Nephron progenitor cell (in vitro differentiated cells): ENCODE results near the gene DPF3.

Experiments used
- DNase-seq: peaks from one replicate; pipeline ENCODE4 v3.0.0; 2021
- H3K27ac Mint-ChIP-seq: 2 replicates; pipeline ENCODE4 v1.8.0; 2021; ENCODE audit warnings: mild to moderate bottlenecking, moderate library complexity, mixed read lengths
- H3K27me3 Mint-ChIP-seq: 2 replicates; pipeline ENCODE4 v1.8.0; 2021; ENCODE audit warnings: mild to moderate bottlenecking, low read depth, mixed read lengths; ENCODE audit not compliant: poor library complexity
- H3K36me3 Mint-ChIP-seq: 2 replicates; pipeline ENCODE4 v1.8.0; 2021; ENCODE audit warnings: low read depth, mixed read lengths
- H3K4me1 Mint-ChIP-seq: 2 replicates; pipeline ENCODE4 v1.8.0; 2021; ENCODE audit warnings: mixed read lengths
- H3K4me3 Mint-ChIP-seq: 2 replicates; pipeline ENCODE4 v1.8.0; 2021; ENCODE audit warnings: mild to moderate bottlenecking, moderate library complexity, mixed read lengths
- H3K9me3 Mint-ChIP-seq: 2 replicates; pipeline ENCODE4 v1.8.0; 2021; ENCODE audit warnings: mild to moderate bottlenecking, moderate library complexity, mixed read lengths
- TF ChIP-seq, protein P1 (sequence below): fragments of 200-600 bp; sonication (generic); IDR thresholded peaks from 2 replicates; pipeline ENCODE4 v1.5.0; 2021; ENCODE audit warnings: antibody characterized with exemption

The DPF3 gene

DNA sequence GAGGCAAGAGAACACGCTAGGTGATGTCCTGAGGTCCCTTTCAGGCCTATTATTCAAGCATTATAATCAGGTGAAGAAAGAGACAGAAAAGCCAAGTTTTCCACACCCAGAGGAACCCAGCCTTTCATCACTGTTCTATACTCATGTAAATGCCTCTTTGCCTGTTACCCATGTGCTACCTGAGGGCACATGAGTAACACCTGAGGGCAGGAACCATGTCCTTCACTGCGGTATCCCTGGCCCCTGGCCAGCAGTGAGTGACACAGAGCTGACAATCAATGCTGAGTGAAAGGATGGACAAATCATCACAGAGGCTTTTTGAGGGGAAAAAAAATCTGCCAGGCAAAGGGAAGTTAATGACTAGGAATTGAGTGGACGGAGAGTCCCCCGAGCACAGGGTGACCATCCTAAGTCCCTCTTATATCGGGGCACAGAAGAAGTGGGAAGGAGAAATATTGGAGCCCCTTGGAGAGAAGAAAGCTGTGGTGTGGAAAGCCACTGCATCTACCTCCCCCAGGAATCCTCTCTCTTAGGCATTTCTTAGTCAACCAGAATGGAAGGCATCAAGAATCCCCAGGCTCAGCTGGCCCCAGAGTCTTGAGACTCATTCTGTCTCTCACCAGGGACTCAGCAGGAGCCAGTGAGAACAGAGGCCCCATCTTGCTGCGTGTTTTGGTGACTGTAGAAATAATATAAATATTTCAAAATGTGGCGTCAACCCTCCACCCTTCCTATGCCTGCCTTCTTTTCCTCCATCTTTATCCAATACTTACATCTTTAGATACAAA is 212.9 kb downstream of the DPF3 start:
- Mint-ChIP-seq H3K4me3 (no peak overlapping the region), H3K4me1 (peaks cover 34% of the 10 kb centered on the region), H3K27ac (peak overlapping the region; percentile 13)

DNA sequence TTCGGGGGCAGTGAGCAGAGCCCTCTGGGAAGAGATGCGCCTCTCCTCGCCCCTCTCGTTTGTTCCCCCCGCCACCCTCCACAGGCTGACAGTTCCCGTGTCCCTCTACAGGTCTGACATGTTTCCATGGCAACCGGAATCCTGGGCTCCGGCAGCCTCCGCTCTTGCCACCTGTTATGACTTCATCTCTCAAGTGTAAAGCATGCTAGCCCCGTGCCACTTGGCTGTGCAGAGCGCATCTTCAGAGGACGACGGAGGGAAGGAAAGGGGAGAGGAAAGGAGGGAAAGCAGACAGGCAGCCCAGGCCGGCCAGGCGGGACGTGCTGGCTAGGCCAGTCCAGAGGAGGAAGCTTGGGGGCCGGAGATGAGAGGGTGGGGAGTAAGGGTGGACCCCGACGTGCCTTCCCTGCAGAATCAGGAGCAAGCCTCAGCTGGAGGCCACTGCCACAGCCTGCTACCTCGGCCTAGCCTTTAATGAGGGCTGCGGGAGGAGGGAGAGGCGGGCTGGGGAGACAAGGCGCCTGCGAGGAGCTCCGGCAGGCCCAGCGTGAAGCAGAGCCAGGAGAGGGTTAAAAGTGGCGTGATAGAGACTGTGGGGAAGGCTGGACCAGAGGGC is 214.3 kb downstream of the DPF3 start:
- peaks cover 60% of the 10 kb centered on the region for H3K36me3 Mint-ChIP-seq
- H3K27me3 Mint-ChIP-seq, result peaks cover 6% of the 10 kb centered on the region
- H3K4me3 Mint-ChIP-seq, result peak overlapping the region; percentile 35
- peaks cover 18% of the 10 kb centered on the region for H3K9me3 Mint-ChIP-seq
- peak; percentile 35 for DNase-seq
- H3K4me1 Mint-ChIP-seq, result peaks cover 34% of the 10 kb centered on the region
- TF ChIP-seq, protein P1, sequence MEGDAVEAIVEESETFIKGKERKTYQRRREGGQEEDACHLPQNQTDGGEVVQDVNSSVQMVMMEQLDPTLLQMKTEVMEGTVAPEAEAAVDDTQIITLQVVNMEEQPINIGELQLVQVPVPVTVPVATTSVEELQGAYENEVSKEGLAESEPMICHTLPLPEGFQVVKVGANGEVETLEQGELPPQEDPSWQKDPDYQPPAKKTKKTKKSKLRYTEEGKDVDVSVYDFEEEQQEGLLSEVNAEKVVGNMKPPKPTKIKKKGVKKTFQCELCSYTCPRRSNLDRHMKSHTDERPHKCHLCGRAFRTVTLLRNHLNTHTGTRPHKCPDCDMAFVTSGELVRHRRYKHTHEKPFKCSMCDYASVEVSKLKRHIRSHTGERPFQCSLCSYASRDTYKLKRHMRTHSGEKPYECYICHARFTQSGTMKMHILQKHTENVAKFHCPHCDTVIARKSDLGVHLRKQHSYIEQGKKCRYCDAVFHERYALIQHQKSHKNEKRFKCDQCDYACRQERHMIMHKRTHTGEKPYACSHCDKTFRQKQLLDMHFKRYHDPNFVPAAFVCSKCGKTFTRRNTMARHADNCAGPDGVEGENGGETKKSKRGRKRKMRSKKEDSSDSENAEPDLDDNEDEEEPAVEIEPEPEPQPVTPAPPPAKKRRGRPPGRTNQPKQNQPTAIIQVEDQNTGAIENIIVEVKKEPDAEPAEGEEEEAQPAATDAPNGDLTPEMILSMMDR, result no peak
- H3K27ac Mint-ChIP-seq, result peak overlapping the region; percentile 86

More for the DNA sequence above, 212.9 kb downstream of the DPF3 start:
- DNase-seq, result no peak
- TF ChIP-seq, protein P1, result no peak
- peaks cover 7% of the 10 kb centered on the region for H3K27me3 Mint-ChIP-seq
- peaks cover 60% of the 10 kb centered on the region for H3K36me3 Mint-ChIP-seq
- H3K9me3 Mint-ChIP-seq, result peaks cover 19% of the 10 kb centered on the region

DNA sequence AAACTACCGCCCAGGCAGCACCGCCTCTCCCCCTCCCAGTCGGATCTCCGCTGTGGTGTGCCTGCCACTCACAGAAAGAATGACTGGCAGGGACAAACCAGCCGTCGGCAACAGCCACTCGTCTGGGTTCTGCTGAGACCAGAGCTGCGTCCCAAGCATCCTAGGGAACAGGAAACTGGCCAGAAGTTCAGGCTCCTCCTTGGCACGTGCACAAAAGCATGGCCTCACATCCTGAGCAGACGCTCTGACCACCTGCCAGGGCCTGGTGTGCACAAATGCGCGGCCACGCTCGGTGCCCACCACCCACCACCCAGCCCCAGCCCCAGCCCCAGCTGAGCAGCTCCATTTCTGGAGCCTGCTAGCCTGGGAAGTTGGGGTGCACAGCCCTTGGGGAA is 214.8 kb downstream of the DPF3 start:
- Mint-ChIP-seq H3K9me3 (peaks cover 18% of the 10 kb centered on the region), H3K27me3 (peaks cover 6% of the 10 kb centered on the region), H3K27ac (no peak overlapping the region), H3K4me3 (no peak overlapping the region), H3K4me1 (peaks cover 34% of the 10 kb centered on the region), H3K36me3 (peaks cover 60% of the 10 kb centered on the region)
- no peak for DNase-seq
- TF ChIP-seq, protein P1, result no peak

DNA sequence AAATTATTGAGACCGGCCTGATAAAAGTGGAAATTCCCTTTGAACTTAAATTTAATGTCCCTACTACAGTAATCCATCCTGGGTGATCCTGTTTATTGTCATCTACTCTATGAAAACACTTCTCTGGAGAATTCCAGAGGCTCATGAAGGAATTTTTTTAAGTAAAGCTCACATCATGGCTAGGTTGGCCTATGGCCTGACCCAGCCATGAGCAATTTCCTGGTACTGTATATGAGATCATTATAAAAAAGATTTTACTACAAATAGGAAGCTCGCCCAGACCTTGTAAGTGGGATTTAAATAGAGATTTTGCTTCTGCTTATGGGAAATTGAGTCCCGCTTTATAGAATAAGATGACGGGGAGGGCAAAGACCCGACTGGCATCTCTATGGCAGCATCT is 215.5 kb downstream of the DPF3 start:
- TF ChIP-seq, protein P1, result no peak
- peaks cover 4% of the 10 kb centered on the region for H3K27me3 Mint-ChIP-seq
- no peak overlapping the region for H3K27ac Mint-ChIP-seq
- H3K9me3 Mint-ChIP-seq, result peaks cover 18% of the 10 kb centered on the region
- peaks cover 62% of the 10 kb centered on the region for H3K36me3 Mint-ChIP-seq
- H3K4me3 Mint-ChIP-seq, result peak overlapping the region; percentile 20
- DNase-seq, result no peak
- H3K4me1 Mint-ChIP-seq, result peaks cover 34% of the 10 kb centered on the region

DNA sequence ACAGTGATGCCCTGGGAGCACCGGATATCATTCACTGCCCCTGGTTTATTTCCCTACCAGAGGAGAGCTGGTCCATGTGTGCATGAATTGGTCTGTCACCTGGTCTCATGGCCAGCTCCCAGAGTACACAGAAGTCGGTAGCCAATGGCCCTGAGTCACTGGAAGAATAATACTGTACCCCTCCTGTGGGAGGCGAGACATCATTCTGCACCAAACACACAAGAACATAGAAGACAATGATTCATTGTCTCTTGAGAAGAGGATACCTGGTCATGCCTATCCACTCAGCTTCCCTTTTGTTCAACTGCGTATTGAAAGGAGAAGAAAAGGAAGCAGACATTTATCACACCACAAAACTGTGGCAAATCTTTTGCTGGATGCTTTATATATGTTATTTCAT is 216.2 kb downstream of the DPF3 start:
- Mint-ChIP-seq H3K27ac (no peak overlapping the region), H3K36me3 (peaks cover 66% of the 10 kb centered on the region), H3K4me1 (peaks cover 34% of the 10 kb centered on the region), H3K4me3 (no peak overlapping the region), H3K27me3 (peaks cover 3% of the 10 kb centered on the region), H3K9me3 (peaks cover 18% of the 10 kb centered on the region)
- DNase-seq, result no peak
- TF ChIP-seq, protein P1, result no peak
